GM12892 (cell line): ENCODE results near the gene TMEM125. TPM values are rescaled to one million over a fixed set of nuclear protein-coding genes. Genes with fewer than 3 reads are reported as not detected.

Experiments used
- DNase-seq: peaks from one replicate; pipeline ENCODE4 v3.0.0; 2011; ENCODE audit not compliant: insufficient read length
- FAIRE-seq: peaks from 2 replicates; lab custom pipeline; 2011; peaks lifted over from hg19 to GRCh38; lab: Jason Lieb, UNC
- POLR2A ChIP-seq: IDR thresholded peaks from 2 replicates; pipeline ENCODE4 v1.6.1; 2011; ENCODE audit warnings: low read depth, low read length, control low read depth
- POLR2AphosphoS5 ChIP-seq: IDR thresholded peaks from 2 replicates; pipeline ENCODE4 v1.6.1; 2011; ENCODE audit warnings: low read depth, low read length, control low read depth
- TAF1 ChIP-seq: IDR thresholded peaks from 2 replicates; pipeline ENCODE4 v1.6.1; 2011; ENCODE audit warnings: low read depth, mild to moderate bottlenecking, control low read depth, low read length, borderline replicate concordance
- polyA plus RNA-seq: library from polyadenylated mRNA; unstranded; fragments of >200 nt; gene quantifications from one replicate; pipeline ENCODE4 v1.2.1, GENCODE V29; 2012; ENCODE audit warnings: missing spikeins, inconsistent platforms; ENCODE audit not compliant: missing spikeins

Gene TMEM125
- polyA plus RNA-seq = not detected

DNA sequence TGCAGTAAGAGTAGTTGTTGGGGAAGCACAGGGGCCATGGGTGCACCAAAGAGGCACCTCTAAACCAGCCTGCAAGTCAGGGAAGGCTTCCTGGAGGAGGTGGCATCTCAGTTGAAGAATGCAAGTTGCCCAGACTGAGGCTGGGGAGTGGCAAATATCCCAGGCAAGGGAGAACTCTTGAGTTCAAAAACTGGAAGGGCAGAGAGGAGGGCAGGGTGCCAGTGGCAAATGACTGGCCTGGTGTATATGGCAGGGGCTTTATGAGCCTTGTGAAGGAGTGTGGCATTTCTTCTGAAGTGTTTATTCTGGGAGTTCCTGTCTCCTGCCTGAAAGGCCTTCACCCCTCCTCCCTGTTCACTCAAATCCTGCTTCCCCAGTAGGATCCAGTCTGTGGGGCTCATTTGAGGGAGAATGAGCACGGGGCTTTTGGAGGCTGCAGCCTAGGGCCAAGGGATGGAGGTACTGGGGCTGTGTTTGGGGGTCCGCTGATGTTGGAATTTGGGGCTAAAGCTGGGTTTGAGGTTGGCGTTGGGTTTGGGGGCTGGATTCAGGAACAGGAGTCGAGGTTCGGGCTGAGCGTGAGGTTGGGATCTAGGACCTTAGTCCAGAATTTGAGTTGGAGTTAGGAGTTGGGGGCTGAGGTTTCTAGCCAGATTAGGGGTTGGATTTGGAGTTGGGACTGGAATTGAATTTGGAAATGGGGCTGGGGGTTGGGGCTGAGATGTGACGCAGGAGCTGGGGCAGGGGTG lies at the start of gene TMEM125:
Gene TMEM125, plus strand, starts transcription at position 357 of the 749 bp plus-strand sequence. CDS start 2,740 bp downstream, outside the sequence.
- TF ChIP-seq TAF1 = no peak
- TF ChIP-seq POLR2A = no peak
- no peak for TF ChIP-seq POLR2AphosphoS5
- FAIRE-seq (no peak), DNase-seq (no peak)

DNA sequence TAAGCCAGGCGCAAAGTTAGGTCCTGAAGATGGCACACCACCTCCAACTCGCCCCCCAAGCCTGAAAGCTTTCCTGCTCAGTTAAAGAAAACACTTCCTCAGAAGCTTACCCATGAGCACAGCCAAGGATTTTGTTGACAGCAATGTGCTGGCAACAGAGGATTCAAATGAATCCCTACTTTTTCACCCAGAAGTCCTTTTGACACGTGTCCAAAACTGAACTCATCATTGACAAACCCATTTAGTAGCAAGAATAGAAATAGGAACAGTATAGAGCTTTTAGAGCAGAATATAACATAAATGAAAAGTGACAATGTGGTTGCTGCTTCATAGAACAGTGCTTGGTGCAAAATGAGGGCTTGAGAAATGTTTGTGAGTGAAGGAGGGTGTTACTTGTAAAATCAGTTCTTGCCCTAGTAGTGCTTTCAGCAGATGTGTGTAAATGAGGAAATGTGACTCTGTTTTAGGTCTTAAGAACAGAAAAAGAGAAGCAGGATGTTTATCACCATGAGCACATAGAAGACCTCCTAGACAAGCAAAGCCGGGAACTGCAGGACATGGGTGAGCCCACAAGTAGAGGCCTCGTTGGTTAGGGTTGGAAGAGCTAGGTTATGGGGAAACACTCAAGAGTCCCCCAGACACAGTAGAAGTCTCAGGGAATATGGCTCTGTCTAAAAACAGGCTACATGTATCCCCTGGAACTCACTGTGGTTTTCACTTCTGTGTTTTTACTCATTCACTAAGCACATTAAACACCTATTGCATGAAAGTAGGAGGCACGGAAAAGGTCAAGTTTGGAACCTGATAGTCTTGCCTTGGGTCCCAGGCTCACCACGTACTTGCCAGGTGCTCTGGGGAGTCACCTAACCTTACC lies 48.6 kb upstream of the TMEM125 start:
- peak; percentile 92 for FAIRE-seq
- DNase-seq = peak; percentile 34

DNA sequence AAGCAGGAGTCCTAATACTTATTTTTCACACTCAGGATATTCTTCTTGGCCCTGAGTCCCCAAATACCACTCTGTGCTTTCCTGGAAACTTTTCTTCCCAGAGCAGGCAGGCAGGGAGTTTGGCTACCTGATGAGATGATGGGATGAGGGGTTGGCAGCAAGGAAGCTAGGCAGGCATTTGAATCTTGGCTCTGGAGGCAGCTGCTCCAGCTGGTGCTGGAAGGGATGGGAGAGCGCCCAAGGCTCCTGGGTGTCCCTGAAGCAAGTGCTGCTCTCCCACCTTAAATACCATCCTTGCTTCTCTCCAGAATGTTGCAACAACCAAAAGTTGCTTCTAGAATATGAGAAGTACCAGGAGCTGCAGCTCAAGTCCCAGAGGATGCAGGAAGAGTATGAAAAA lies 48.0 kb upstream of the TMEM125 start:
- FAIRE-seq (no peak), DNase-seq (no peak)
- TF ChIP-seq POLR2AphosphoS5 (no peak), TAF1 (no peak), POLR2A (no peak)

More for the DNA sequence above, 48.6 kb upstream of the TMEM125 start:
- TF ChIP-seq POLR2A = 0 out of 2 replicates have a peak, but pooled peaks have one; percentile 21
- TF ChIP-seq POLR2AphosphoS5 = no peak
- TF ChIP-seq TAF1 = 0 out of 2 replicates have a peak, but pooled peaks have one; percentile 19

DNA sequence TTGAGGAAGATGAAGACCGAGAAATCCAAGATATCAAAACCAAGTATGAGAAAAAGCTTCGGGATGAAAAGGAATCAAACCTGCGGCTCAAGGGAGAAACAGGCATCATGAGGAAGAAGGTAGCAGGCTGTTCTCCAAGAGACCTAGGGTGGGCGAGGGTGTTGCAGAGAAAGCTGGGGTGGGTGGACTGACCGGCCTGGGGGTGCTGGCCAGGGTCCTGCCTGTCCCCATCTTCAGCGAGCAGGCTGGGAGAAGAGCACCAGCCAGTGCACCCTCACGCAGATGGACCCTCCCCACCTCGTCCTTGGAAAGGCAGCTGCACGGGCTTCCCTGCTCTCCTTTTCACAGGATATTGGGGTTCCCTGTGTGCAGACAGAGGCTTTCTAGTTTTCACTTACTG lies 46.9 kb upstream of the TMEM125 start:
- no peak for FAIRE-seq
- TF ChIP-seq POLR2A = no peak
- TF ChIP-seq TAF1 = no peak
- TF ChIP-seq POLR2AphosphoS5 = no peak
- DNase-seq = no peak

DNA sequence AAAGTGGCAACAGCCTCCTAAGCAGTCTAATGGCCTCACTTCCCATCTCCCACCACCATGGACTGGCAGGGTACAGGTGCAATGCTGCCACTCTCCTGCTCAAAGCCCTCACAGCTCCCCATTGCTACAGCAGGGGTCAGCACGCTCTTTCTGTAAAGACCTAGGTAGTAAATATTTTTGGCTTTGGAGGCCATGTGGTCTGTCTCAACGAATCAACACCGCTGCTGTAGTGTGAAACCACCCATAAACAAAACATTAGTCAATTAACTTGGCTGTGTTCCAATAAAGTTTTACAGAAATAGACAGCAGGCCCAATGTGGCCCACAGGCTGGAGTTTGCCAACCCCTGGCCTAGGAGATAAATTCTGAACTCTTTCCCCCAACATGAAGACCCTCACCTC lies 44.6 kb upstream of the TMEM125 start:
- DNase-seq = no peak
- no peak for FAIRE-seq
- TF ChIP-seq POLR2A (no peak), TAF1 (no peak), POLR2AphosphoS5 (no peak)

DNA sequence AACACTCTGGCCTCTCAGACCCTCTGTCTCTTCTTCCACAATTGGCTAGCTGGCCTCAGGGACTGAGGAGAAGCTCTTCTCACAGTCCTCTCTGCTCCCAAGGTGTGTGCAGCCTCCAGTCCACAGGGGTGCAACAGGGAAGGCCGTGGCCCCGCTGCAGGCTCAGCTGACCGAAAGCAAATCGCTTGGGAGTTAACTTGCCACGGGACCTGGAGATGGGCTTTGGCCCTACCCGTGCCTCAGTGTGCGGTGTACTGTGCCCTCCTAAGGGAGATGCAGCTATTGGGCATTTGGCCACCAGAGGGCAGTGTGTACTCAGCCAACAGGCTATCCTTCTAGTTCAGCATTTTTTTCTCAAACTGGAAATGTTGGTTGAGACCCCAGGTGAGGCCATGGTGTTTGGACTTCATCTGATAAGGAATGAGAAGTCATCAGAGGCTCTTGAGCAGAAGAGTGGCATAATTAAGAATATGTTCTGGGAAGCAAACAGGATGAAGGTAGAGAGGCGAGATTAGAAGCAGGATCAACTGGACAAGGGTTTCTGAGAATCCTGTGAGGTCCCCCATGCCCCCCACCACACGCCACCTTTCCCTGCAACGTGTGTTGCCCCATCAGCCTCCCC lies 42.5 kb upstream of the TMEM125 start:
- peak; percentile 58 for DNase-seq
- FAIRE-seq = peak; percentile 96
- no peak for TF ChIP-seq POLR2A
- TF ChIP-seq TAF1 = no peak
- no peak for TF ChIP-seq POLR2AphosphoS5

DNA sequence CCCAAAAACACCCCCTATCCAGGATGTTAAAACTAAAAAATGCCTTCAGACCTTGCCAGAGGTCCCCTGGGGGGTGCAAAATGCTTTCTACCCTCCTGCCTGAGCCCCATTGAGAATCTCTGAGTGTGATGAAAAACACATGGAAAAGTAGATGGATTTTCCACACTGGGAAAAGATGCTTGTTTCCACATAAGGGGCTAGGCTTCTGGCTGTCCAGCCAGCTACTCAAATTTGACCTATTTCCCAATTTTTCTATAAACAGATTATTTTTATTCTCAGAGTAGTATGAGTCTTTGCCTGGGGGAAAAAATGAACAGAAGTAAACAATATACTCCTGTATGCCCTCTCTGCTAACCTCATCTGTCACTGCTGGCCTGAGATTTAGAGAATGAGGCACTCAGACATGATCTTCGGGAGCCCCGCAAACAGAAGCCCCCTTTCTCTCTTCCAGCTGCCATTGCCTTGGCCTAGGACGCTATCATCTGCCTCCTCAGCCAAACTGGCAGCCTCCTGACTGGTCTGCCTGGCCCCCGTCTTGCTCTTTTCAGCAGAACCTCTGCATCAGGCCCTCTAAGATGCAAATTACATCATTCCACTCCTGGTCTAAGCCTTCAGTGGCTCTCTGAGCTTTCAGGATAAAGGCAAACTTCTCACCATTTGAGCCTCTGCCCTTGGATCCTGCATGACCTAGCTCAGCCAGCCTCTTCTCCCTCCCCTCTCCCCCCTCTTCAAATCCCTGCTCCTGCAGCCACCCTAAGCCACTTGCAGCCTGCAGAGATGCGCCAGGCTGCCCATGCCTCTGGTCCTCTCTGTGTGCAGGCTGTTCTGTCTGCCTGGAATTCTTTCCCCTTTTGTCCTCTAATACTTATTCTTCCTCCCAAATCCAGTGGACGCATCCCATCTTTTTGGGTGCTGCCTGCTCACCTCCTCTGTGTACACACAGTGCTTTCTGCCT lies 39.7 kb upstream of the TMEM125 start:
- no peak for TF ChIP-seq POLR2A
- TF ChIP-seq POLR2AphosphoS5 = no peak
- no peak for TF ChIP-seq TAF1
- DNase-seq (no peak), FAIRE-seq (no peak)

DNA sequence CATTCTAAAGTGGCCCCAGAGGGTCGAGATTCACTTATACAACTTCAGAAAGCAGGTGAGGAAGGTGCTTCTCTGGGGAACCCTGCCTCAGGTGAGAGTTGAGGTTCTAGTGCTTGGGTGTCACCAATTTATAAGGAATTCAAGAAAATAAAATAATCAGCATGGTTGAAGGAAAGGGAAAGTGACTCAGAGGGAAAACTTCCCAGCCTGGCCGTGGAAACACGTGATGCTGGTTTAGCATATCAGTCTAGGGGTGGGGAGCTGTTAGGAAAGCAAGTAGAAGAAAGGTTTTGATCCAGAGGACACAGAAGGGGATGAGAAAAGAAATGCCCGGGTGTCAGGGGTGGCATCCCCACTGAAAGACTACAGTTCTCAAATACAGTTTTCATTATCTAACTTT lies 37.7 kb upstream of the TMEM125 start:
- DNase-seq (no peak), FAIRE-seq (no peak)
- no peak for TF ChIP-seq POLR2A
- no peak for TF ChIP-seq TAF1
- TF ChIP-seq POLR2AphosphoS5 = no peak

DNA sequence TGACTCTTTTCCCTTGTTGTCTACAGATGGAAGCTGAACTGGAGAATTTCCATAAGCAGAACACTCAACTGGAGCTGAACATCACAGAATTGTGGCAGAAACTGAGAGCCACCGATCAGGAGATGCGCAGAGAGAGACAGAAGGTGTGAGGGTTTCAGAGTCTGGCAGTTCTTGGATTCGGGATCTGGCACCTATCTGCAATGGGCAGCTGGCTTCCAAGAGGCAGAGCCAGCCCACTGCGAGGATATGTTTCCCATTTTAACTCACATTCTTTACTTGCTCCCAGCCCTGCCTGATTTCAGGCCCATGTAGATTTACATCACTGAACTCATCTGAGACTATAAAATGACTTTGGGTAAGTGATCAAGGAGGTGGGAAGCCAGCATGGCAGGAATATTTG lies 37.3 kb upstream of the TMEM125 start:
- no peak for FAIRE-seq
- TF ChIP-seq TAF1 (no peak), POLR2A (no peak), POLR2AphosphoS5 (no peak)
- no peak for DNase-seq

DNA sequence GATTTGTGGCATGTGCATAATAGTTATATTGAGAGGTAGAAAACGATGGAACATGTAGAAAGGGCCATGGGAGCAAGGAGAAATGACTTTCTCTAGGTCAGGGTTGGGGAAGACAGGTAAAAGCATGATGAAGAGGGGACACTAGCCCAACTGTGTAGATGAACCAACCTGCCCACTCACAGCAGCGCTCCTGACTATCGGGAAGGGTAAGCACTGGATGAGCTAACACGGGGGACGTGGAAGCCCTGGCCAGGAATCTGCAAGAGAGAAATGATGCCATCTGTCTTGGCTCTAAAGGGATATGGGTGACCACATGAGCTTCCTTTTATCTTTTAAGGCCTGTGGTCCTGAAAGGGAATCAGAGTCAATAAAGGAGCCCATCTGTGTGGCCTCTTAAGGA lies 36.2 kb upstream of the TMEM125 start:
- FAIRE-seq (no peak), DNase-seq (no peak)

DNA sequence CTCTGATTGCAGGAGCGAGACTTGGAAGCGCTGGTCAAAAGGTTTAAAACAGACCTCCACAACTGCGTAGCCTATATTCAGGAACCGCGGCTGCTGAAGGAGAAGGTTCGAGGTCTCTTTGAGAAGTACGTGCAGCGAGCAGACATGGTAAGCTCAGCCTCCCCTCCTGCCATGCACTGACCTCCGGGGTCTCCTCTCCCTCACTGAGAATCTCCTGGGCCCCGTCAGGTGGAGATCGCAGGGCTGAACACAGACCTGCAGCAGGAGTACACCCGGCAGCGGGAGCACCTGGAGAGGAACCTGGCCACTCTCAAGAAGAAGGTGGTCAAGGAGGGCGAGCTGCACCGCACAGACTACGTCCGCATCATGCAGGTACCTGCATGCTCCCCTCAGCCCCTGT lies 35.5 kb upstream of the TMEM125 start:
- TF ChIP-seq POLR2AphosphoS5 (no peak), POLR2A (no peak), TAF1 (no peak)
- DNase-seq = no peak
- FAIRE-seq = no peak

More for the DNA sequence above, 36.2 kb upstream of the TMEM125 start:
- TF ChIP-seq TAF1 = no peak
- no peak for TF ChIP-seq POLR2A
- TF ChIP-seq POLR2AphosphoS5 = no peak

DNA sequence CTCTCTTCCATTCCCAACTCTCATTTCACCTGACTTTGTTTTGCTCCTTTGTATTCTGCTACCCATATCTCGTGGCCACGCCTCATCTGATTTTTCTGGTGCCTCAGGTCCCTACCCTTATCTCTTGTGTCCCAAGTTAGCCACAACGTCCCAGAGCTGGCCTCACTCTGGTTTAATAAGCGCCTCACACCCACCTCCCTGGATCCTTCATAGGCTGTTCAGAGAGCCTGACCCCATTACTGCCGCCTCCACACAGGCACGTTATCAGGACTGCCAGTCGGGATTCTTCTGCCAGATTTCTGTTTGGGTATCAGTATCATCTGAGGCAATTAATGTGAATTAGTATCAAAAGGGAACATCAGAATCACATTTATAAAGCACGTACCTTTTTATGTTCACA lies 34.7 kb upstream of the TMEM125 start:
- no peak for FAIRE-seq
- TF ChIP-seq TAF1 (no peak), POLR2AphosphoS5 (no peak), POLR2A (no peak)
- DNase-seq = no peak
